DMS153 treated with DMSO at 0.1 percent for 48 hours (cell line): Measurements from ENCODE around the gene SIRT5.

Experiments
- DNase-seq: peaks from one replicate; lab custom pipeline; 2025; ENCODE audit not compliant: unreplicated experiment; lab: John Stamatoyannopoulos, UW

The SIRT5 gene

GRCh38 chr6:13574571-13575376 is at the start of gene SIRT5:
Gene SIRT5 (plus strand): TSS chr6:13574601. CDS start chr6:13584111, 9,510 bp downstream.
- peak; percentile 55 for DNase-seq

- no peak for DNase-seq
These were observed 49.4 kb upstream of the SIRT5 start for GRCh38 chr6:13524801-13525508.

GRCh38 chr6:13526357-13526726 is 48.1 kb upstream of the SIRT5 start:
- DNase-seq: no peak

GRCh38 chr6:13526727-13527670 is 47.4 kb upstream of the SIRT5 start:
- peak; percentile 24 for DNase-seq

GRCh38 chr6:13527671-13528056 is 46.7 kb upstream of the SIRT5 start:
- no peak for DNase-seq

GRCh38 chr6:13528232-13528631 is 46.2 kb upstream of the SIRT5 start:
- DNase-seq: no peak

- DNase-seq: no peak
These were observed 45.5 kb upstream of the SIRT5 start for GRCh38 chr6:13528777-13529343.

GRCh38 chr6:13531956-13532355 is 42.4 kb upstream of the SIRT5 start:
- DNase-seq: no peak

GRCh38 chr6:13534536-13534935 is 39.9 kb upstream of the SIRT5 start:
- DNase-seq: no peak

GRCh38 chr6:13535306-13535705 is 39.1 kb upstream of the SIRT5 start:
- DNase-seq: no peak

GRCh38 chr6:13536796-13537526 is 37.4 kb upstream of the SIRT5 start:
- DNase-seq: no peak

- DNase-seq: no peak
These were observed 36.9 kb upstream of the SIRT5 start for GRCh38 chr6:13537527-13537897.

GRCh38 chr6:13538084-13538483 is 36.3 kb upstream of the SIRT5 start:
- no peak for DNase-seq

GRCh38 chr6:13538600-13538999 is 35.8 kb upstream of the SIRT5 start:
- no peak for DNase-seq

- DNase-seq: no peak
These were observed 34.8 kb upstream of the SIRT5 start for GRCh38 chr6:13539572-13539971.

- no peak for DNase-seq
These were observed 32.9 kb upstream of the SIRT5 start for GRCh38 chr6:13541496-13541895.

- DNase-seq: no peak
These were observed 29.8 kb upstream of the SIRT5 start for GRCh38 chr6:13544454-13545186.

GRCh38 chr6:13545885-13546284 is 28.5 kb upstream of the SIRT5 start:
- DNase-seq: no peak

- no peak for DNase-seq
These were observed 25.7 kb upstream of the SIRT5 start for GRCh38 chr6:13548500-13549210.
